Dendritic cell treated with granulocyte-macrophage colony-stimulating factor and Interleukin-4, amounts not matched to agents 40 ng/mL and 50 ng/mL, for 4 days (primary cell): ENCODE data around the gene MYH10.

Experiments
- H3K27ac Mint-ChIP-seq: one replicate; pipeline ENCODE4 v1.8.0; 2022; ENCODE audit warnings: mild to moderate bottlenecking, mixed read lengths
- H3K27me3 Mint-ChIP-seq: one replicate; pipeline ENCODE4 v1.8.0; 2022; ENCODE audit warnings: mild to moderate bottlenecking, mixed read lengths
- H3K36me3 Mint-ChIP-seq: one replicate; pipeline ENCODE4 v1.8.0; 2022; ENCODE audit warnings: low read depth, mixed read lengths
- H3K4me1 Mint-ChIP-seq: one replicate; pipeline ENCODE4 v1.8.0; 2022; ENCODE audit warnings: low read depth, mixed read lengths
- H3K4me3 Mint-ChIP-seq: one replicate; pipeline ENCODE4 v1.8.0; 2022; ENCODE audit warnings: mild to moderate bottlenecking, moderate library complexity, mixed read lengths
- H3K9me3 Mint-ChIP-seq: one replicate; pipeline ENCODE4 v1.8.0; 2022; ENCODE audit warnings: mixed read lengths
- intact Hi-C: fragments of 100-400 bp; cut with micrococcal nuclease; formaldehyde crosslinking; loops from one replicate; pipeline ENCODE4 v1.15.0; 2022

The MYH10 gene

GRCh38 chr17:8426802-8427201, 203.7 kb downstream of the MYH10 start:
- Mint-ChIP-seq H3K36me3 (no peaks in the 10 kb centered on the region), H3K27me3 (no peaks in the 10 kb centered on the region), H3K4me3 (no peak overlapping the region), H3K9me3 (no peaks in the 10 kb centered on the region), H3K4me1 (peaks cover 15% of the 10 kb centered on the region), H3K27ac (no peak overlapping the region)
- intact Hi-C loops = no loop called here

GRCh38 chr17:8426094-8426720, 204.3 kb downstream of the MYH10 start:
- Mint-ChIP-seq H3K27me3 (no peaks in the 10 kb centered on the region), H3K9me3 (no peaks in the 10 kb centered on the region), H3K4me3 (no peak overlapping the region), H3K36me3 (no peaks in the 10 kb centered on the region), H3K27ac (no peak overlapping the region), H3K4me1 (peaks cover 21% of the 10 kb centered on the region)
- intact Hi-C loops = no loop called here
